Calu3 (cell line): ENCODE results near the gene KCTD2. TPM values are rescaled to one million over a fixed set of nuclear protein-coding genes. Genes with fewer than 3 reads are reported as not detected.

Source experiments
- BruUV-seq: library from RNA; stranded (reverse); fragments of 400-500 nt; replicated peaks from 2 replicates; lab custom pipeline; 2021; lab: Mats Ljungman, UMichigan
- CTCF ChIA-PET: fragments of 300-600 bp; sonication (Branson Sonifier 250); formaldehyde crosslinking; loops from one replicate; lab custom pipeline; 2022; ENCODE audit warnings: antibody characterized with exemption; lab: Charles Lee
- DNase-seq: peaks from one replicate; pipeline ENCODE4 v3.0.0; 2022
- H3K27ac Mint-ChIP-seq: one replicate; pipeline ENCODE4 v1.8.0; 2022; ENCODE audit warnings: mixed read lengths; ENCODE audit not compliant: unreplicated experiment
- H3K27me3 Mint-ChIP-seq: one replicate; pipeline ENCODE4 v1.8.0; 2022; ENCODE audit warnings: mixed read lengths; ENCODE audit not compliant: unreplicated experiment
- H3K36me3 Mint-ChIP-seq: one replicate; pipeline ENCODE4 v1.8.0; 2022; ENCODE audit warnings: mild to moderate bottlenecking, moderate library complexity, mixed read lengths; ENCODE audit not compliant: insufficient read depth, unreplicated experiment
- H3K4me1 Mint-ChIP-seq: one replicate; pipeline ENCODE4 v1.8.0; 2022; ENCODE audit warnings: mild to moderate bottlenecking, low read depth, mixed read lengths; ENCODE audit not compliant: unreplicated experiment
- H3K4me3 Mint-ChIP-seq: one replicate; pipeline ENCODE4 v1.8.0; 2022; ENCODE audit warnings: mild to moderate bottlenecking, low read depth, moderate library complexity, mixed read lengths; ENCODE audit not compliant: unreplicated experiment
- H3K9me3 Mint-ChIP-seq: one replicate; pipeline ENCODE4 v1.8.0; 2022; ENCODE audit warnings: low read depth, mixed read lengths; ENCODE audit not compliant: unreplicated experiment
- intact Hi-C: fragments of 100-400 bp; cut with micrococcal nuclease; formaldehyde crosslinking; loops from one replicate; pipeline ENCODE4 v1.10.0; 2022; ENCODE audit not compliant: unreplicated experiment
- total RNA-seq: library from RNA; stranded (reverse); gene quantifications from 2 replicates; pipeline ENCODE4 v1.2.3, GENCODE V29; 2022
- TF ChIP-seq, protein P1 (sequence below): fragments of 200-600 bp; IDR thresholded peaks from one replicate; pipeline ENCODE4 v1.8.0; 2022; ENCODE audit warnings: antibody characterized with exemption; ENCODE audit not compliant: unreplicated experiment

Gene KCTD2
- total RNA-seq, 1 experiment from 2014 or later = 24.4 TPM

GRCh38 chr17:75073618-75074047, 26.6 kb downstream of the KCTD2 start:
- intact Hi-C loops = no loop called here
- no peaks in the 10 kb centered on the region for H3K27me3 Mint-ChIP-seq
- H3K9me3 Mint-ChIP-seq = no peaks in the 10 kb centered on the region
- no peak overlapping the region for H3K27ac Mint-ChIP-seq
- H3K4me1 Mint-ChIP-seq = peaks cover 17% of the 10 kb centered on the region
- TF ChIP-seq, protein P1, sequence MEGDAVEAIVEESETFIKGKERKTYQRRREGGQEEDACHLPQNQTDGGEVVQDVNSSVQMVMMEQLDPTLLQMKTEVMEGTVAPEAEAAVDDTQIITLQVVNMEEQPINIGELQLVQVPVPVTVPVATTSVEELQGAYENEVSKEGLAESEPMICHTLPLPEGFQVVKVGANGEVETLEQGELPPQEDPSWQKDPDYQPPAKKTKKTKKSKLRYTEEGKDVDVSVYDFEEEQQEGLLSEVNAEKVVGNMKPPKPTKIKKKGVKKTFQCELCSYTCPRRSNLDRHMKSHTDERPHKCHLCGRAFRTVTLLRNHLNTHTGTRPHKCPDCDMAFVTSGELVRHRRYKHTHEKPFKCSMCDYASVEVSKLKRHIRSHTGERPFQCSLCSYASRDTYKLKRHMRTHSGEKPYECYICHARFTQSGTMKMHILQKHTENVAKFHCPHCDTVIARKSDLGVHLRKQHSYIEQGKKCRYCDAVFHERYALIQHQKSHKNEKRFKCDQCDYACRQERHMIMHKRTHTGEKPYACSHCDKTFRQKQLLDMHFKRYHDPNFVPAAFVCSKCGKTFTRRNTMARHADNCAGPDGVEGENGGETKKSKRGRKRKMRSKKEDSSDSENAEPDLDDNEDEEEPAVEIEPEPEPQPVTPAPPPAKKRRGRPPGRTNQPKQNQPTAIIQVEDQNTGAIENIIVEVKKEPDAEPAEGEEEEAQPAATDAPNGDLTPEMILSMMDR = no peak
- DNase-seq = no peak
- CTCF ChIA-PET = interaction anchor here (0.7 kb wide), 1 partner anchor 16 kb away, joined by 5 read pairs; no protein-coding TSS in a partner anchor
- H3K36me3 Mint-ChIP-seq = peaks cover 6% of the 10 kb centered on the region
- no peak overlapping the region for H3K4me3 Mint-ChIP-seq
- no TSS peak for BruUV-seq

DNA sequence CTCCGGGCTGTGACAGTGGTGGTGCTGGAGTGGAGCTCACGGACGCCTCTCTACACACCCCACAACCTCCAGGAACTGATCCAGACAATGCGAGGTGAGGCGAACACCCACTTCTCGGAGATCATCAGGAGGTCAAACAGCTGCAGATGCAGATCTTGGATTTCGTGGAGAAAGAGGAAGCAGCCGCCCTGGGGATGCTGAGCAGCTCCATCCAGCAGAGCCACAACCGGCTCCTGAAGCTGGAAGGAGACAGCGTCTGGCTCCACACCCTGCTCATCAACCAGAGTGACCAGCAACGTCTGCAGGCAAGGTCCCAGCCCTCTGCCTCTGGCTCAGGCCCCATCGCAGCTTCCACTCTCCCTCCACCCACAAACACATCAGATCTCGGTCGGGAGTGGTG, 27.5 kb downstream of the KCTD2 start:
- Mint-ChIP-seq H3K4me1 (peaks cover 17% of the 10 kb centered on the region), H3K9me3 (no peaks in the 10 kb centered on the region), H3K36me3 (peaks cover 15% of the 10 kb centered on the region), H3K27ac (no peak overlapping the region), H3K4me3 (no peak overlapping the region), H3K27me3 (no peaks in the 10 kb centered on the region)
- no peak for DNase-seq
- BruUV-seq = no TSS peak
- intact Hi-C loops = no loop called here
- TF ChIP-seq, protein P1 = no peak
- CTCF ChIA-PET = no interaction called here

DNA sequence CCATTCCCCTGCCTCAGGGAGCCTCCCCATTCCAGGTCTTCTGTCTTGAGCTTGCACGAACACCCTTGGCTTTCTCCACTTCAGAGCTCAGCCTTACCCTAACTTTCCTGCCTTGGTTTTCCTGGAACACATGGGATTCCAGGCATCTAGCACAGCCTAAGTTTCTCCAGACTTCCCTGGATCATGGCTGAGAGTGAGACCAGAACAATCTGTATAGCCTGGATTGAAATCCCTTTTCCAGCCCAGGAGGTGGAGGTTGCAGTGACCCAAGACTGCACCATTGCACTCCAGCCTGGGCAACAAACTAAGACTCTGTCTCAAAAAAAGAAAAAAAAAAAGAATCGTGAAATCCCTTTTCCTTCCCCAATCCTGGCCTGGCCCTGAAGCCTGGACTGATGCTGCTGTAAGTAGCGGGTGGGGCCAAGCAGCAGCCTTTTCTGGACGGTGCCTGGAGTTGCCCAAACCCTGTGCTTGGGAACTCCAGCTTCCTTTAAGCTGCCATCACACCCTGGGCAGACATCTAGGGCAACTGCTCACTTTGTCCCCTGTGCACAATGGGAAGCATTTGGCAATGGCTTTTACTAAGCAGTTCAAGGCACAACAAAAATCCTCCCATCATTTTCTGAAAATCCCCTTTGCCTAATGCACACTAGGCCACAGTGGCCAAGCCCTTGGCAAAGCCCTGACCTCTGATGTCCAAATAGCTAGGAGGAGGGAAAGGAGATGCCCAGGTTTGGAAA, 28.7 kb downstream of the KCTD2 start:
- Mint-ChIP-seq H3K9me3 (no peaks in the 10 kb centered on the region), H3K27ac (no peak overlapping the region), H3K27me3 (no peaks in the 10 kb centered on the region), H3K36me3 (peaks cover 18% of the 10 kb centered on the region), H3K4me3 (no peak overlapping the region), H3K4me1 (peaks cover 17% of the 10 kb centered on the region)
- TF ChIP-seq, protein P1 = no peak
- no TSS peak for BruUV-seq
- CTCF ChIA-PET = no interaction called here
- intact Hi-C loops = no loop called here
- DNase-seq = no peak

- peak; percentile 27 for DNase-seq
- H3K4me3 Mint-ChIP-seq = peak overlapping the region; percentile 66
- no peaks in the 10 kb centered on the region for H3K9me3 Mint-ChIP-seq
- CTCF ChIA-PET = no interaction called here
- H3K27me3 Mint-ChIP-seq = no peaks in the 10 kb centered on the region
- no TSS peak for BruUV-seq
- peak overlapping the region; percentile 84 for H3K27ac Mint-ChIP-seq
- peaks cover 17% of the 10 kb centered on the region for H3K4me1 Mint-ChIP-seq
- TF ChIP-seq, protein P1 = no peak
- peaks cover 18% of the 10 kb centered on the region for H3K36me3 Mint-ChIP-seq
- intact Hi-C loops = no loop called here
Measured at GRCh38 chr17:75077072-75077495, 30.1 kb downstream of the KCTD2 start.
